Effector CD8-positive, alpha-beta T cell (primary cell): ENCODE results near the gene PRSS8.
"Not testable (repeated sequence)": the region's sequence is repeated elsewhere in the genome, so short reads cannot be mapped to it uniquely, and the experiment has no call there.

ENCODE experiments used
- DNase-seq: peaks from one replicate; lab custom pipeline; 2025; lab: John Stamatoyannopoulos, UW
- total RNA-seq, 4 experiments: gene quantifications; one replicate each; lab custom pipeline; 2026; lab: John Stamatoyannopoulos, UW

The PRSS8 gene
- total RNA-seq, result 0 to 0.09 (median 0) reads per million in 4 experiments

GRCh38 chr16:31135535-31136286, at the start of gene PRSS8:
Gene PRSS8, minus strand, starts transcription at chr16:31135727. Its CDS starts 229 bp downstream, at chr16:31135498.
- no peak for DNase-seq

GRCh38 chr16:31184888-31185287, 49.4 kb upstream of the PRSS8 start:
- DNase-seq, result no peak

GRCh38 chr16:31183432-31184428, 48.2 kb upstream of the PRSS8 start:
- no peak for DNase-seq

- no peak for DNase-seq
These were observed 46.9 kb upstream of the PRSS8 start for GRCh38 chr16:31182391-31182790.

GRCh38 chr16:31181102-31181830, 45.7 kb upstream of the PRSS8 start:
- DNase-seq, result peak; percentile 22

- peak; percentile 91 for DNase-seq
These were observed 44.4 kb upstream of the PRSS8 start, which contains the start of gene FUS for GRCh38 chr16:31179747-31180459. Gene FUS, plus strand, starts transcription at chr16:31180139. Its CDS starts 76 bp downstream, at chr16:31180215.

- DNase-seq, result no peak
These were observed 43.8 kb upstream of the PRSS8 start for GRCh38 chr16:31179219-31179746.

- no peak for DNase-seq
These were observed 41.6 kb upstream of the PRSS8 start for GRCh38 chr16:31177136-31177535.

GRCh38 chr16:31170048-31170447, 34.5 kb upstream of the PRSS8 start:
- not testable (repeated sequence) for DNase-seq

- no peak for DNase-seq
These were observed 33.3 kb upstream of the PRSS8 start for GRCh38 chr16:31168848-31169247.

- no peak for DNase-seq
These were observed 31.8 kb upstream of the PRSS8 start for GRCh38 chr16:31167315-31167714.

- DNase-seq, result no peak
These were observed 21.6 kb upstream of the PRSS8 start for GRCh38 chr16:31157136-31157535.

GRCh38 chr16:31150976-31151375, 15.4 kb upstream of the PRSS8 start:
- not testable (repeated sequence) for DNase-seq

GRCh38 chr16:31149894-31150890, 14.7 kb upstream of the PRSS8 start, which contains the start of gene PRSS36:
Gene PRSS36, minus strand, starts transcription at chr16:31150066. Its CDS starts 31 bp downstream, at chr16:31150035.
- no peak for DNase-seq

- DNase-seq, result no peak
These were observed 13.8 kb upstream of the PRSS8 start for GRCh38 chr16:31149332-31149731.

GRCh38 chr16:31148896-31149295, 13.4 kb upstream of the PRSS8 start:
- no peak for DNase-seq

GRCh38 chr16:31148281-31148728, 12.8 kb upstream of the PRSS8 start:
- DNase-seq, result no peak

GRCh38 chr16:31147574-31147973, 12.0 kb upstream of the PRSS8 start:
- no peak for DNase-seq

- DNase-seq, result no peak
These were observed 10.0 kb upstream of the PRSS8 start for GRCh38 chr16:31145398-31145990.
